Loucy (cell line): Measurements from ENCODE around the gene MYMK.

ENCODE experiments used
- CTCF ChIP-seq: fragments of 200-600 bp; sonication (generic); conservative IDR thresholded peaks from 2 replicates; pipeline ENCODE4 v1.5.1; 2014; ENCODE audit warnings: mild to moderate bottlenecking, antibody characterized with exemption, low read length
- EZH2phosphoT487 ChIP-seq: fragments of 200-600 bp; IDR thresholded peaks from 2 replicates; pipeline ENCODE4 v1.6.1; 2018; ENCODE audit warnings: antibody characterized with exemption, mild to moderate bottlenecking, moderate library complexity, borderline replicate concordance

GRCh38 chr9:133474215-133474614 is 50.5 kb downstream of the MYMK start:
- no peak for TF ChIP-seq CTCF
- no peak for TF ChIP-seq EZH2phosphoT487
